Inflammatory macrophage (primary cell): ENCODE data around the gene TMEM25.
"Not testable (repeated sequence)": the region's sequence is repeated elsewhere in the genome, so short reads cannot be mapped to it uniquely, and the experiment has no call there.

Source experiments
- DNase-seq, 2 donors: peaks; one replicate each; pipeline ENCODE4 v3.0.0-alpha.2; 2020 to 2022

The TMEM25 gene

DNA sequence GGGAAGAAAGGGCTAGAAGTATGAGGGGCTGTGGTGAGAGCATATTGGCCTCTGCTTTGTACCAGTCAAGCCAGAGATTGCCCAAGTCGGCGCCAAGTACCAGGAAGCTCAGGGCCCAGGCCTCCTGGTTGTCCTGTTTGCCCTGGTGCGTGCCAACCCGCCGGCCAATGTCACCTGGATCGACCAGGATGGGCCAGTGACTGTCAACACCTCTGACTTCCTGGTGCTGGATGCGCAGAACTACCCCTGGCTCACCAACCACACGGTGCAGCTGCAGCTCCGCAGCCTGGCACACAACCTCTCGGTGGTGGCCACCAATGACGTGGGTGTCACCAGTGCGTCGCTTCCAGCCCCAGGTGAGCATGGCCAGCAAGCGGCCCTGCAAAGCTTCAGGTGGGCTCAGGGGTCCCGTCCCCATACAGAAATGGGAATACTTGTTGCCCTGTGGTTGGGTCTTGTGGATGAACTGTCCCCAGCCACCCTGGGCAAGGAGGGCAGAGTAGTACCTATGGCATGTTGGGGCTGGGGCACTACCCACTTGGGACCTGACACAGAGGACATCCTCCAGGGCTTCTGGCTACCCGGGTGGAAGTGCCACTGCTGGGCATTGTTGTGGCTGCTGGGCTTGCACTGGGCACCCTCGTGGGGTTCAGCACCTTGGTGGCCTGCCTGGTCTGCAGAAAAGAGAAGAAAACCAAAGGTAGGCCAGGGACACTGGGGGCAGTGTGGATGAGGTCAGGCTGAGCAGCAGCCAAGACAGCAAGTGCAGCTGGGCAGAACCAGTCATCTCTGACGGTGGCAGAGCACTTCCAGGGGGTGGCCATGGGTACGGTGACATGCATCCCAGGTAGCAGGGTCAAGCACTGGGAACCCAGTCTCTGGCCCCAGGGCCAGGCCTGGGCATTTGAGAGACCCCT, 2.1 kb downstream of the TMEM25 start:
- no peak for DNase-seq

DNA sequence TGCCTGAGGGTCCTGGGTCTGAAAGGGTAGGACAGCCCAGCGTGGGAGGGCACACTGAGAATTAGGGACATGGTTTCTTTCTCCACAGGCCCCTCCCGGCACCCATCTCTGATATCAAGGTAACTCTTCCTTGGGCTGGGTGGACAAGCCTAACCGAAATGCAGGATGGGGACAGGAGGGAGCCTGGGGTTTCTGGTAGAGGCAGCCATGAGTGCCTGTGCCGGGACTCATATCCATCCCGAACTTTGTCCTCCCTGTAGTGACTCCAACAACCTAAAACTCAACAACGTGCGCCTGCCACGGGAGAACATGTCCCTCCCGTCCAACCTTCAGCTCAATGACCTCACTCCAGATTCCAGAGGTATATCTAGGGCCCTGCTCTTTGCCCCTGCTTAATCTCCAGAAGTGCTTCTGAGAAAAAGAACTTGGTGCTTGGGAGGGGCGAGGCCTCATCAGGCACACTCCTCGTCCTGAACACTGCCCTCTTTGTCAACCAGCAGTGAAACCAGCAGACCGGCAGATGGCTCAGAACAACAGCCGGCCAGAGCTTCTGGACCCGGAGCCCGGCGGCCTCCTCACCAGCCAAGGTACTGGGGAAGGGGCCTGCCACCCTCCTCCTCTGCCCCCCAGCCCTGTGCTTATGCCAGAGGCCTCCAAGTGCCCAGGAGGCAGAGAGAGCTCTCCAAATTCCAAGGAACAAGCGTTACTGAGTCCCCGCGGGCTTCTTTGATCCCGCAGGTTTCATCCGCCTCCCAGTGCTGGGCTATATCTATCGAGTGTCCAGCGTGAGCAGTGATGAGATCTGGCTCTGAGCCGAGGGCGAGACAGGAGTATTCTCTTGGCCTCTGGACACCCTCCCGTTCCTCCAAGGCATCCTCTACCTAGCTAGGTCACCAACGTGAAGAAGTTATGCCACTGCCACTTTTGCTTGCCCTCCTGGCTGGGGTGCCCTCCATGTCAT, 3.1 kb downstream of the TMEM25 start:
- no peak for DNase-seq

DNA sequence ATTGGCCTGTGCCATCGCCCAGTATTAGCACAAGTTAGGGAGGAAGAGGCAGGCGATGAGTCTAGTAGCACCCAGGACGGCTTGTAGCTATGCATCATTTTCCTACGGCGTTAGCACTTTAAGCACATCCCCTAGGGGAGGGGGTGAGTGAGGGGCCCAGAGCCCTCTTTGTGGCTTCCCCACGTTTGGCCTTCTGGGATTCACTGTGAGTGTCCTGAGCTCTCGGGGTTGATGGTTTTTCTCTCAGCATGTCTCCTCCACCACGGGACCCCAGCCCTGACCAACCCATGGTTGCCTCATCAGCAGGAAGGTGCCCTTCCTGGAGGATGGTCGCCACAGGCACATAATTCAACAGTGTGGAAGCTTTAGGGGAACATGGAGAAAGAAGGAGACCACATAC, 4.3 kb downstream of the TMEM25 start:
- no peak for DNase-seq

DNA sequence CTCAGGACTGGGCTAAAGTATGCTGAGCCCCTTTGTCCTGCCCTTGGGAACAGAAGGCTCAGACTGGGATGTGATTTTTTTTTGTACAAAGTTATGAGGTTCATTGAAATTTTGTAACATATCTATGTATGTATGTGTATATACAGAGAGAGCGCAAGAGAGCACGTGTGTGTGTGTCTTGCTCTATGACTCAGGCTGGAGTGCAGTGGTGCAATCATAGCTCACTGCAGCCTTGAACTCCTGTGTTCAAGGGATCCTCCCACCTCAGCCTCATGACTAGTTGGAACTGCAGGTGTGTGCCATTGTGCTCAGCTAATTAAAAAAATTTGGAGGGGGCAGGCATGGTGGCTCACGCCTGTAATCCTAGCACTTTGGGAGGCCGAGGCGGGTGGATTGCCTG, 5.7 kb downstream of the TMEM25 start:
- DNase-seq = peak in 1 of 2 donors; percentile 25

DNA sequence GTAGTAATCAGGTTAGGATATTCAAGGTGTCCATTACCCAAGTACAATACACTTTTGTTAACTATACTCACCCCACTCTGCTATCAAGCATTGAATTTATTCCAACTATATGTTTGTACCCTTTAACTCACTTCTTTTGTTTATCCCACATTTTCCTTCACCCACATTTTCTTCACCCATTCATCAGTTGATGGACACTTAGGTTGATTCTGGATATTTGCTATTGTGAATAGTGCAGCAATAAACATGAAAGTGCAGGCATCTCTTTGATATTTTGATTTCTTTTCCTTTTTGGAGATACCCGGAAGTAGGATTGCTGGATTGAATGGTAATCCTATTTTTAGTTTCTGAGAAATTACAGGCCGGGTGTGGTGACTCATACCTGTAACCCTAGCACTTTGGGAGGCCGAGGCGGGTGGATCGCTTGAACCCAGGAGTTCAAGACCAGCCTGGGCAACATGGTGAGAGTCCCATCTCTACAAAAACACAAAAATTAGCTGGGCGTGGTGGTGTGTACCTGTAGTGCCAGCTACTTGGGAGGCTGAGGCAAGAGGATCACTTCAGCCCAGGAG, 6.5 kb downstream of the TMEM25 start:
- no peak for DNase-seq

DNA sequence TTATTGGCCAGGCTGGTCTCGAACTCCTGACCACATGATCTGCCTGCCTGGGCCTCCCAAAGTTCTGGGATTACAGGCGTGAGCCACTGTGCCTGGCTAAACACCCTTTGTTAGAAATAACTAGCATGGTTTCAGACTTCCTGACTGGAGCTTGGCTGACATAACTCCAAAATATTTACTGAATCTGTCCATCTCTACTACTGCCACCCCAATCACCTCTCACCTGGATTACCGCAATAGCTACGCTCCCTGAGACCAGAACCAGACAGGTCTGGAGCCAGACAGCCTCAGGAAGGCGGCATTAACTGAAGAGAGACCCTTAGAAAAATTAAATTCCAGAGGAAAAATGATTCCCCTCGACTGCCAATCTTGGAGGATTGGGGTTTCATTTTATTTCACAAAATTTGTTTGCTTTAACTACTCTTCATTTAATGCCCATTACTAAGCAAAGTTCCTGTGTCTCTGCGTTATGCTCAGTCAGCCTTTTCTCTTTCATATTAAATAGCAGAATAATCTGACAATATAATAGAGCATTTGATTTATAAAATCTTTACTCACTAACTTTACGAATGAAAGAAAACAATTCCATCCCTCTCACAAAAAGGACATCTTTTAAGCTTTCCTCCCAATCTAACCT, 13.1 kb downstream of the TMEM25 start:
- no peak for DNase-seq

DNA sequence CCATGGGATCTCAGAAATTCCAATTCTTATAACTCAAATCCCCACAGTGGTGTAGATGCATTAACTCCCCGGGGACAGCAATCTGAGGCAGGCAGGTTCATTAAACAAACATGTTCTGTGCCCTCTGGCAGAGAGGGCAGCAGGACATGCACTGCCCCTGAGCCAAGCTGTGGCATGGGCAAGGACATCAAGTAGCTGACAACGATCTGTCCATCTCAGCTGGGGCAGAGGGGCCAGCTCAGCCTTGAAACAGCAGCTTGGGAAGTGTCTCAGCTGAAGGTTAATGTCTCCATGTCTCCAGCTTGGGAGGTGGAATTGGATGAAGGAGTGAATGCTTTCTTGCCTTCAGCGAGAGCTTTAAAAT, 13.6 kb downstream of the TMEM25 start:
- DNase-seq = no peak

DNA sequence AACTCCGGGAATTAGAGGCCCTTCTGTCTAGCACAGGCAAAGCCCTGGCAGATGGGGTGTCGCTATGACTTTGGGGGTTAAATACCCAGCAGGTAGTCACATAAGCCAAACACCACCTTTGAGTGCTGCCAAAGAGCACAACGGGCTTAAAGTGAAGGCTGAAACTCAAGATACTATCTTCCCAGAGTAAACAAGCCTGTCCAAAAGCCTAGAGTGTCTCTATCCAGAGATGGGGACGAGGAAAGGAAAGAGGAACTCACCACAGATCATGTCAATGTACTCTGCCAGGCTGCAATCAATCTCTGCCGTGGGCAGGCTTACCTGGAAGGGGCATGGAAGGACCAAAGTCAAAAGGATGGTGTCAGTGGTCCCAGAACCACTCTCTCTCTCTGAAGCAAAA, 14.5 kb downstream of the TMEM25 start:
- DNase-seq = no peak

DNA sequence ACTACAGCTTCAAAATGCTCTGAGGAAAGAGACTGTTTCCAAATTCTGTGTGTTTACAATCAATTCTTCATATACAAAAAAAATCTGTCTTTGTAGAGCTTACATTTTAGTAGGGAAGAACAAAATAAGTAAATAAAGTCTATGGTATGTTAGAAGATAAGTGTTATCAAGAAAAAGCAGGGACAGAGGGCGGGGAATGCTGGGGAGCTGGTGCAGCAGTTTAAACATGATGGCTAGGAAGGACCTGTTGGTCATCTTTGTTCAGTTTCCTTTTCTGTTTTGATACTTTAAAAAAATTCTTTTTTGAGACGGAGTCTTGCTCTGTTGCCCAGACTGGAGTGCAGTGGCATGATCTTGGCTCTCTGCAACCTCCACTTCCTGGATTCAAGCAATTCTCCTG, 16.1 kb downstream of the TMEM25 start:
- no peak for DNase-seq

DNA sequence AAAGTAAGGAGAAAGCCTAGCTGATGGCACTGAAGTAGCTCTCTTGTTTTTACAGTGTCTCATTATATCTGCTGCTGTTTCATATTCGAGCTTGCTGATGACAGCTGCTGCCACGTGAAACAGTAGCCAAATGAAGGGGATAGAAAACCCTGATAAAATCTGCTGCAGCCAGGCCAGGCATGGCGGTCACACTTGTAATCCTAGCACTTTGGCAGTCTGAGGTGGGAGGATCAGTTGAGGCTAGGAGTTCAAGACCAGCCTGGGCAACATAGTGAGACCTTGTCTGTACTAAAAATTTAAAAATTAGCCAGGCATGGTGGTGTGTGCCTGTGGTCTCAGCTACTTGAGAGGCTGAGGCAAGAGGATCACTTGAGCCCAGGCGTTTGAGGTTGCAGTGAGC, 21.3 kb downstream of the TMEM25 start:
- DNase-seq = no peak

DNA sequence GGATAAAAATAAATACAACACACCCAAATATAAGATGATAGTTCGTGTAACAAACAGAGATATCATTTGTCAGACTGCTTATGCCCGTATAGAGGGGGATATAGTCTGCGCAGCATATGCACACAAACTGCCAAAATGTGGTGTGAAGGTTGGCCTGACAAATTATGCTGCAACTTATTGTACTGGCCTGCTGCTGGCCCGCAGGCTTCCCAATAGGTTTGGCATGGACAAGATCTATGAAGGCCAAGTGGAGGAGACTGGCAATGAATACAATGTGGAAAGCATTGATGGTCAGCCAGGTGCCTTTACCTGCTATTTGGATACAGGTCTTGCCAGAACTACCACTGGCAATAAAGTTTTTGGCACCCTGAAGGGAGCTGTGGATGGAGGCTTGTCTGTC, 29.8 kb downstream of the TMEM25 start:
- DNase-seq = no peak

DNA sequence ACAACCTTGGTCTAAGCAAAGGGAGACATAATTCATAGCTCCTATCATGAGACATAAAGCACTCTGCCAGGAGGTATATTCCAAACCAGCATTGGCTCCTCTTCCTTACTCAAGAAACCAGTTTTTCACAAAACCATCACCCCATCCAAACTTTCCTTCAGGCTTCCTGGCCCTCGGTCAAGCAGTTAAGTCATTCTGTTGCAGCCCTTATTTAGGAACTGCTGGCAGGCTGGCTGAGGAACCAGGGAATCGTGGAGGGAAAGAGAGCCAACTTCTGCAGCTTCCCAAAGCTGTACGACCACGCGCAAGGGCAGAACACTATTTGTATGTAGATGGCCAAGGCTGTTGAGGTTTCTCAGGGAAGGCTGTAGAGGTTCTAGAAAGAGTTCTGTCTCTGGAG, 34.1 kb downstream of the TMEM25 start:
- no peak for DNase-seq

DNA sequence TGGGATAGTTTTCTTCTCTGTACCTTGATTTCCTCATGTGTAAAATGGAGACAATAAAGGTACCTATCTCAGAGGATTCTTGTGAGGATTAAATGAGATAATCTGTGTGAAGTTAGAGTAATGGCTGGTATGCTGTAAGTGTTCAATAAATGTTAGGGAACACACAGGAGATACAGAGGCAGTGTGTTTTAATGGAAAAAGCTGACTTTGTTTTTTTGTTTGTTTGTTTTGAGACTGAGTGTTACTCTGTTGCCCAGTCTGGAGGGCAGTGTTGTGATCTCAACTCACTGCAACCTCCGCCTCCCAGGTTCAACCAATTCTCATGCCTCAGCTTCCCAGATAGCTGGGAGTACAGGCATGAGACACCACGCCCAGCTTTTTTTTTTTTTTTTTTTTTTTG, 38.7 kb downstream of the TMEM25 start:
- no peak for DNase-seq

DNA sequence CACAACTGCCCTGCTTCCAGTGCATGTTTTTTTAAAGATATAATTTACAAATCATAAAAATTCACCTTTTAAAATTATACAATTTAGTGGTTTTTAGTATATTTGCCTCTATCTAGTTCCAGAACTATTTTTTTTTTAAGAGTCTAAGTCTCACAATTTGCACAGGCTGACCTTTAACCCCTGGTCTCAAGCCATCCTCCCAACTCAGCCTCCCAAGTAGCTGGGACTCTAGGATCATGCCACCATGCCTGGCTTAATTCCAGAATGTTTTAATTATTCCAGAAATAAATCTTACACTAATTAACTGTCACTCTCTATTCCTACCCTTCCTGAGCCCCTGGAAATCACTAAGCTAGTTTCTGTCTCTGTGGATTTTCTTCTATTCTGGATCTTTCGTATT, 39.8 kb downstream of the TMEM25 start:
- no peak for DNase-seq

DNA sequence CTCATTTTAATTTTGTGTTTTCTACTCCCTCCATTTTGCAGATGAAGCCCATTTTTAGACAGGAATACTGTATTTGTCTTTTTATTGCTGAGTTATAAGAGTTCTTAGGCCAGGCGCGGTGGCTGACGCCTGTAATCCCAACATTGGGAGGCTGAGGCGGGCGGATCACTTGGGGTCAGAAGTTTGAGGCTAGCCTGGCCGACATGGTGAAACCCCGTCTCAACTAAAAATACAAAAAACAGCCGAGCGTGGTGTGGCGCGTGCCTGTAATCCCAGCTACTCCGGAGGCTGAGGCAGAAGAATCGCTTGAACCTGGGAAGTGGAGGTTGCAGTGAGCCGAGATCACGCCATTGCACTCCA, 40.7 kb downstream of the TMEM25 start:
- peak in 1 of 2 donors; percentile 32 for DNase-seq

DNA sequence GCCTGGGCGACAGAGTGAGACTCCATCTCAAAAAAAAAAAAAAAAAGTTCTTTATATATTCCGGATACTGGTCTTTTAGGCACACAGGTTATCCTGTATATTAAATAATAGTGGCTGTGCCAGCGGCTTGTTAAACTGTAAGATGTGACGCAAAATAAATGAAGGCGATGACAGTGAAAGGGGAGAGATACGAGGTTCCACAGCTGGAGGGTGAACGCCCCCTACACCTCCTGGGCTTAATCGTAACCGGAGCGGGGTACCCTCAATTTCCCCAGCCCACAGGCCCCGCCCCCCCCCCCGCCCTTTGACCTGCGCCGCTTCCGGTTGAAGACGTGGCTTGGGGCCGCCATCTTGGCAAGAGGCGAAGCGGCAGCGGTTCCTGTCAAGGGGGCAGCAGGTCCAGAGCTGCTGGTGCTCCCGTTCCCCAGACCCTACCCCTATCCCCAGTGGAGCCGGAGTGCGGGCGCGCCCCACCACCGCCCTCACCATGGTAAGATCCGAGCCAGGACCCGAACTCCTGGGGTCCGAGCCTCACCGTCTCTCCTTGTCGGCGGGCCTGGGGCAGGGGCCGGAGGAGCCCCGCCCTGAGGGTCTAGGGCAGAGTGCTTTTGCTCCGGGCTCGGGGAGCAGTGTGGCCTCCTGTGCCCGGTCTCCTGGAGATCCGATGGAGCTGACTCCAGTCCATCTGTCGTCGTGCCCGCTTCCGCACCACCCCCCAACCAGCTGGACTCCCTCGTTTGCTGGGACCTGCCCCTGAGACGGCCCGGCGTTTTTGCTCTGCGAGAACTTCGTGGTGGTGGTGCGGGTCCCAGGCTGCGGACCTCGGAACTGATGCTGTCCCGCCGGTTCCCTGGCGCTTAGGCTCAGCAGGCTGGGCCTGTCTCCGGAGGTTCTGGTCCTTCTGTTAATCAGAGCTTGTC, 41.3 kb downstream of the TMEM25 start, which contains the start of gene ARCN1:
Gene ARCN1 (plus strand): TSS at position 349 of the 920 bp plus-strand sequence. CDS start 139 bp downstream, at position 488.
- DNase-seq = peak; percentile 60 to 82

DNA sequence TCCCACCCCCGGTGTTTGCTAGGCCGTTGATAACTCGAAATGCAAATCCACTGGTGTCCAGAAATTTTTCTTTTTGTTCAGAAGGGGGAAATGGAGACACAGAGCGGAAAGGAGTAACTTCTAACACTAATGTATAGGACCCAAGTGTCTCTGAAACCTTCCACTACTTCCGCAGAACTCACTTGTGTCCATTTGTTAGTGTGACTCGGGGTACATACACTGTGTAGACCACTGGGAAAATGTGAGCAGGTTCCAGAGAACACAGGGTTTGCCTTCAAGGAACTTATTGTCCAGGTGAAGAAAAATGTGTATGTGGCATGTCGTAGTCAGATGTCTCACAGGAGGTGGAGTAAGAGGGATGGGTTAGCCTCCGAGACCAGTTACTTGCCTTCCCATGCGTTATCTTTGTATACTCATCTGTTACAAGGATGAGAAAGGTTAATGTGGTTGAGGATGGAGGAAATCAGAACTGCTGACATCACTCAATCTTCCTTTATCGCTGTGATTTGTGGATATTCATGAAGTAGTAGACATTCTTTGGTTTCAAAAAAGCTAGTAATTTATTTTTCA, 42.1 kb downstream of the TMEM25 start:
- peak; percentile 3 to 13 for DNase-seq

DNA sequence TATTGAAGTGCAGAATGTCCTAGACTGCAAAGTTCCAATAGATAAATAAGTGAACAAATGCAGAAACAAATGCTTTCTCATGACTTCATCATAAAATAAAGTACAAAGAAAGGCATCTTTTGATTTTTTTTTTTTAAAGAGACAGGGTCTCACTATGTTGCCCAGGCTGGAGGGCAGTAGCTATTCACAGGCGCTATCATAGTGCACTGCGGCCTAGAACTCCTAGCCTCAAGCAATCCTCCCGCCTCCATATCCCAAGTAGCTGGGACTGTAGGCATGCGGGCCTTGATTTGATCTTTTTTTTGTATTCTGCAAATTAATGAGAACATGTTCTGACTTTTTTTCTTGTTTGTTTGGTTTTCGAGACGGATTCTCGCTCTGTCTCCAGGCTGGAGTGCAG, 43.6 kb downstream of the TMEM25 start:
- no peak for DNase-seq

DNA sequence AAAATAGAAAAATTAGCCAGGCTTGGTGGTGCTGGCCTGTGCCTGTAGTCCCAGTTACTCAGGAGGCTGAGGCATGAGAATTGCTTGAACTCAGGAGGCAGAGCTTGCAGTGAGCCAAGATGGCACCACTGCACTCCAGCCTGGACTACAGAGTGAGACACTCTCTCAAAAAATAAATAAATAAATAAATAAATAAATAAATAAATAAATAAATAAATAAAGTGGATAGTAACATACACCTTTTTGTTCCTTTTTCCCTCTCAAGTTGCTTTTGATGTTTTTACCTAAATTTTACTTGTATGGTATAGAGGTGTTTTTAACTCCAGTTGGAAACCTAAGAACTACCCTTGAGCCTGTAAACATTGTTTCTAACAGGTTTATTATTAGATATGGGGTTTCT, 47.0 kb downstream of the TMEM25 start:
- not testable (repeated sequence) for DNase-seq

DNA sequence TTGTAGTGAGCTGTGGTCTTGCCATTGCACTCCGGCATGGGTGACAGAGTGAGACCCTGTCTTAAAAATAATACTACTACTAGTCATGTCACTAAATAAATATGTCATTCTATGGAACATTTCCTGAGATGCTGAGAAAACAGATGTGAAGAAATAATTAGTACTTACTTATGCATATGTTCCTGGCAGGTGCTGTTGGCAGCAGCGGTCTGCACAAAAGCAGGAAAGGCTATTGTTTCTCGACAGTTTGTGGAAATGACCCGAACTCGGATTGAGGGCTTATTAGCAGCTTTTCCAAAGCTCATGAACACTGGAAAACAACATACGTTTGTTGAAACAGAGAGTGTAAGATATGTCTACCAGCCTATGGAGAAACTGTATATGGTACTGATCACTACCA, 50.1 kb downstream of the TMEM25 start:
- DNase-seq = no peak
